Urothelium cell line (cell line): ENCODE measurements around the gene AQP5.

ENCODE experiments used
- DNase-seq: peaks from one replicate; pipeline ENCODE4 v3.0.0; 2011; ENCODE audit warnings: low spot score, mixed read lengths
- FAIRE-seq: peaks from 2 replicates; lab custom pipeline; 2011; peaks lifted over from hg19 to GRCh38; lab: Jason Lieb, UNC

AQP5 gene

DNA sequence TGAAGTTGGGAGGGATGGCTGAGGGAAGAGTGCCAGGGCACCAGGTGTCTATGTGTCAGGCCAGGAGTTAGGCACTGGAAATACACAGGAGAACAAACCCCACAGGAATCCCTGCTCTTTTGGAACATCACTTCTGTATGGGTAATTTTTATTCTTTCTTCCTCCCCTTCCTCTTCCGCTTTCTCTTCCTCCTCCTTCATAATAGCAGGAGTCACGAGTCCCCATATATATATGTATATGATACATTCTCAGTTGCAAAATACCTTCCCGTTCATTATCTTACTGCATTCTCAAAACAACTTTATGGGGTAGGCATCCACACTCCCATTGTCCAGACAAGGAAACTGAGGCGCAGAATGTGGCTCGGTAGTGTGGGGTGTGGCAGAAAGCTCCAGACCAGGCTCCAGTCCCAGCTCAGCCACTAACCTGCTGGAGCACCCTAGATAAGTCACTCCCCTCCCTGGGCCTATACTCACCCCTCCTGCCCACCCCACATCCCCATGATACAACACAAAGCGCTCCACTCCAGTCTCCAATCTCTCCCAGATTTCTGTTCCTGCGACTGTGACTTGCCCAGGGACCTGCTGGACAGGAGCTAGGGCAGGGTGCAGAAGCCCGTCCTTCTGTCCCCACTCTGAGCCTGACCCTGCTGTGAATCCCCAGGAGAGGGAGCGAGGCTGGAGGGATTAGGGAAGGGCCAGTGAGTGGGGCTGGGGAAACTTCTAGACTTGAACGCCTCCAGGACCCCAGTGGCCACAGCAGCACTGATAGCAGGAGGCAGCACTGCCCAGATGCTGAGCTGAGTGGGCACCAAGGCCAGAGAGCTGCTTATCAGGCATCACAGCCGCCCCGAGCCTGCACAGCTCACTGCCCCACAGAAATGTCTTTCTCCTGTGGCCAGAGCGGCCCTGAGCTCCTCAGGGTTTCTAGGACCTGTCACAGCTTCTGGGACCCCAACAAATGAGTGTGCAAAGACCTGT, 12.5 kb upstream of the AQP5 start:
- FAIRE-seq (no peak), DNase-seq (no peak)

DNA sequence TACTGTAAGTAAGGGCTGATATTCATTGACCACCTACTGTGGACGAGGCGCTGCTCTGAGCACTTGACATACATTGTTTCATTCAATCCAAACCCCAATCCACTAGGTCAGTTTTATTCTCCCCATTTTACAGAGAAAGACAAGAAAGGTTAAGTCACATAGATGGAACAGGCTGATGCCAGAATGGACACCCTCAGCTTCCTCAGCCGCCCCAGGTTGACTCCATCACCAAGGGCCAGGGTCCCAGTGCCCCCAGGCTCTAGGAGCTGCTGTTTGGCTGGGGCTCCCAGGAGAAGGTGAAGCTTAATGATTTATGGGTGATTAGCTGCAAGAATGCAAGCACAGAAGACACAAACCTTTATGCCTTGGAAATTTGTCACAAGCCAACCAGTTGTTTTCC, 11.8 kb upstream of the AQP5 start:
- FAIRE-seq: no peak

DNA sequence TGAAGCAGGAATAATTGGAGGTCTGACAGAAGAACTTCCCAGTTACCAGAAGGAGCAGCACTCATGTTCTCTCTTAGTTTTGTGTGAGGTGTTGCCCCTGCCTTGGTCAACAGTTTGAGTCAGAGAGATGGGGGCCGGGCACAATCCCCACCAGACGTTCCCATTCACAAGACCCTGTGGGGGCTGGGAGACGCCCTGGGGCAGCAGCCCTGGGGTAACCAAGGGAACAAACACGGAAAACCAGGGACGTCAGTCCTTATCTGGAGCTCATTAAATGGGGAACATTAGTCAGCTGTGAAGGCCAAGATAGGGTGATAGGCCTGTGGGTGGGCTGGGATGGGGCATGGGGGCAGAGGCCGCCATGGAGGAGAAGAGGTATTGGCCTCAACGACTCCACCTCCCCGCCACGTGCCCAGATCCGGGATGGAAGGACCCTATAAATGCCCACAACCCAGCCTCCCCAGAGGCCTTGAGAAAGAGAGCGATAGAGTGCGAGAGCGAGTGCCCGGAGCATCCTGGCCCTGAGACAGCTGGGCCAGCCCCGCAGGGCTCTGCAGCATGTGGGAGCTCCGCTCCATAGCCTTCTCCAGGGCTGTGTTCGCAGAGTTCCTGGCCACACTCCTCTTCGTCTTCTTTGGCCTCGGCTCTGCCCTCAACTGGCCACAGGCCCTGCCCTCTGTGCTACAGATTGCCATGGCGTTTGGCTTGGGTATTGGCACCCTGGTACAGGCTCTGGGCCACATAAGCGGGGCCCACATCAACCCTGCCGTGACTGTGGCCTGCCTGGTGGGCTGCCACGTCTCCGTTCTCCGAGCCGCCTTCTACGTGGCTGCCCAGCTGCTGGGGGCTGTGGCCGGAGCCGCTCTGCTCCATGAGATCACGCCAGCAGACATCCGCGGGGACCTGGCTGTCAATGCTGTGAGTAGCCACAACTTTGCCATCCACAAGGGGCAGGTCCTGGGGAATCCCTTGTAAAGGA, 11.1 kb upstream of the AQP5 start, which contains the start of gene AQP2:
Gene AQP2, plus strand, starts transcription at position 465 of the 979 bp plus-strand sequence. Its CDS starts 94 bp downstream, at position 559.
- no peak for FAIRE-seq
- no peak for DNase-seq

More for the DNA sequence above, 11.8 kb upstream of the AQP5 start:
- no peak for DNase-seq

DNA sequence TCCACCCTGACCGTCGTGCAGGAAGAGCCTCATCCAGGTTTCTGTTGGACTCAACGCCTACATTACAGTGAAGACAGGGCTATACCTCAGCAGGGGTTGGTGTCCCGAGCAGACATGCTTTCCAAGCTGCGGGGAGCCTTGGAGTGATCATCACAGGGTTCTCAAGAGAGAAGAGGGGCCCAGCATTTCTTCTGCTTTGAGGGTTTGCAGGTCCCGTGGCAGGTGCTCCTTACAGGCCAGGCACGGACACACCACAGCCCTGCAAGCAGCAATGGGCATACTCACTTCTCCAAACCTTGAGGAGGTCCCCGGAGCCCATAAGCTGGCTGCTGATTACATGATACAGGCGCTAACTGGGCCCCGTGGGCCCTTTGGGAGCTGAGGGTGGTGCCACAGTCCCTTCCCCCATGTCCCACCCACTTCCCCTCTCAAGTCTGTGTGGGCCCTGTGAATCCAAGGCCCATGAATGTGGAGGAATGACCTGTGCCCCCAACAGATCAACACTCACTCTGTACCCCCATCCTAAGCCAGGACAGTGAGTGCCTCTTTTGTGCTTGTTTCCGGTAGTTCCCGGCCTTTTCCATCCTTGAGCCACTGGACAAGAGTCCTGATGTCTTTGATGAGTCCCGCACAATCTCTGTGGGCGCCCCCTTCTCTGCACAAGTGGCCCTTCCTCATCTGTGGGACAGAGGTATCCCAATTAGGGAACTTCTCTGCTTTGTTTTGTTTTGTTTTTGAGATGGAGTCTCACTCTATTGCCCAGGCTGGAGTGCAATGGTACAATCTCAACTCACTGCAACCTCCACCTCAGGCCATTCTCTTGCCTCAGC, 10.0 kb upstream of the AQP5 start:
- DNase-seq: no peak
- FAIRE-seq: no peak

DNA sequence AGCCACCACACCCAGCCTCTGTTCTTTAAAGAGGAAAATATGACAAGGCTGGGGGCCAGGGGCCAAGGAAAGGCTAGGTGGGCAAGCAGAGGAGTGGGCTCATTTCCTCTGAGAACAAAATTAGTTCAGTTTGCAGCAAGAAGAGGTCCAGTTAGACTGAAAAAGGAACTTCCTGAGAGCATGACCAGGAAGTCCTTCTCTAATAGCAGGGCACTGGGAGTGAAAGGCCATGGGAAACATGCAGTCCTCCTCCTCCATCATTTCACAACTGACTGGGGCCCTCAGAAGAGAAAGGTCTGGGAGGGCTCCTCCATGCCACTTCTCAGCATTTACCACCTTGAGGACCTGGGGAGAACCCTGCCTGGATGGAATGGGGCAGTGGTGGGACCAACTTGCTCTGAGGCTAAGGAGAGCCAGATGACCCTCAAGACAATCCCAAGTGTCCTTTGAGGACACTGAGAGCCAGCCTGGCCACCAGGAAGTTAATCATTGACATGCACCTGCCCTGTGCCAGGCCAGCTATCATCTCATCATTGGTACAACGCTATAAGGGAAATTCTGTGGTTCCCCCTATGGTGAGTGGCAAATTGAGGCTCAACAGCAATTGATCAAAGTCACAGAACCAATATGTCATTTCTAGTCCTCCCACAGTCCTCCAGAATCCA, 9.1 kb upstream of the AQP5 start:
- FAIRE-seq (no peak), DNase-seq (no peak)

DNA sequence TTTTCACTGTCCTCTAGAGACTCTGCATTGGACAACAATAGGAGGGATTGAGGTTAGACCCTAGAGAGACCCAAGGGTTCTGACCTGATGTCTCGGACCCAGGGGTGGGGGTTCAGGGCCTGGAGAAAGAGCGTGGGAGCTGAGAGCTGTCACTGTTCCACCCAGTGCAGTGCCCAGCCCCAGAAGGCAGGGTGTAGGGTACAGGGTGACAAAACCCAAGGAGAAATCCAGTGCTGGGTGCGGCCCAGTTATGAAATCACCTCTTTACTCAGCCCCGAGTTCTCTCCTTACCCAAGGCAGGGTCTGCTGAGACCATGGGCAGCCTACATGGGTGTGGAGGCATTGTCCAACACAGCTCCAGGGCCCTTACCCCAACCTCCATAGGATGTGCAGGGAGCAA, 8.5 kb upstream of the AQP5 start:
- no peak for FAIRE-seq

DNA sequence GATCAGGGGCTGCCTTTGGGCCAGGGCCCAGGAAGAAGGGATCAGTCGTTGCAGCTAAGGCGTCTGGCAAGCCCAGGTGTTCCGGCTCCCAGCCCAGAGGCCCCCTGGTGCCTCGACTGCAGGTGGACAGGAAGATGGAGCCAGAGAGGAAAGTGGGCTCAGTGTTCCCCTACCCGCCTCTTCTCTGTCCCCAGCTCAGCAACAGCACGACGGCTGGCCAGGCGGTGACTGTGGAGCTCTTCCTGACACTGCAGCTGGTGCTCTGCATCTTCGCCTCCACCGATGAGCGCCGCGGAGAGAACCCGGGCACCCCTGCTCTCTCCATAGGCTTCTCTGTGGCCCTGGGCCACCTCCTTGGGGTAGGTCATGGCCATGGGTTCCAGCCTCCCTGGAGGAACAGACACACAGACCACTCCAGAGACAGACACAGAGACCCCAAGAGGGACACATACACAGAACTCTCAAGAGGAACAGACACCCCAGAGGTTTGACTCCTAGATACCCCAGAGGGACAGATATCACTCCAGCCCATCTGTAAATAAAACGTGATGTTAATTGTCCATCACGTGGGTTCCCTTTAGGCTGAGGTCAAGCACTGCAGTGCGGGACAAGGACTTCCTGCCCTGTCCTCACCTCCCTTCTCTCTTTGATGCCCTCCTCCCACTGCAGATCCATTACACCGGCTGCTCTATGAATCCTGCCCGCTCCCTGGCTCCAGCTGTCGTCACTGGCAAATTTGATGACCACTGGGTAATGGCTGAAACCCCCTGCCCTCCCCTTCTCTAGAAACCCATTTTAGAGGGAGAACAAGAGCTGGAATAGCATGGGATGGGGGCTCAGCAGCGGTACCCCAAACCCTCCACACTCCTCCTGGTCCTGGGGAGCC, 7.5 kb upstream of the AQP5 start:
- DNase-seq: no peak
- no peak for FAIRE-seq

More for the DNA sequence above, 8.5 kb upstream of the AQP5 start:
- DNase-seq: no peak

DNA sequence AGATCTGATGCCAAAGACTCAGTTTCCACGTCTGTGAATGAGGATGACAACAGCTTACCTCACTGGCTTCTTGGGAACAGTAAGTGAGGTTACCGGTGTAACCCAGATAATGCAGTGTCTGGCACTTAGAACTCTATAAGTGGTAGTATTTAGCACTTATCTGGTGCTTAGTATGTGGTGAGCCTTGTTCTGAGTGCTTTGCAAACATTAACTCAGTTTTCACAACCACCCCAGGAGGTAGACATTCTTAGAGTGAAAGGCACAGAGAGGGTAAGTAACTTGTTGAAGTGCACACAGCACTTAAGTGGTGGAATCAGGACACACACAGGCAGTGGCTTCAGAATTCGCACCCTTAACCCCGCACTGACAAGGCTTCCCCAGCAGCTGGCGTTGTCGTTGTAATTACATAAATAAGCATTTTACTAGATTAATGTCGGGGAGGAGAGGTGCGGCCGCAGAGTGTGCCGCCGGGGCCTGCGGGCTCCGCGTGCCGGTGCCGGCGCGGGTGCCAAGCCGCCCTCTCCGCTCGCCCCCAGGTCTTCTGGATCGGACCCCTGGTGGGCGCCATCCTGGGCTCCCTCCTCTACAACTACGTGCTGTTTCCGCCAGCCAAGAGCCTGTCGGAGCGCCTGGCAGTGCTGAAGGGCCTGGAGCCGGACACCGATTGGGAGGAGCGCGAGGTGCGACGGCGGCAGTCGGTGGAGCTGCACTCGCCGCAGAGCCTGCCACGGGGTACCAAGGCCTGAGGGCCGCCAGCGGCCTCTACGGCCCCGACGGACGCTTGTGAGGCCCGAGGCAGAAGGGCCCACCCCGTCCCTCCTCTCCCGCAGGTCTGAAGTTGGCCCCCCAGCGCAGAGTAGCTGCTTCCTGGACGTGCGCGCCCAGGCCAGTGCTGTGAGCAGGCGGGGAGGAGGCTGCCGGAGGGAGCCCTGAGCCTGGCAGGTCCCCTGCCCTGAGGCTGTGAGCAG, 6.5 kb upstream of the AQP5 start:
- no peak for DNase-seq
- no peak for FAIRE-seq

DNA sequence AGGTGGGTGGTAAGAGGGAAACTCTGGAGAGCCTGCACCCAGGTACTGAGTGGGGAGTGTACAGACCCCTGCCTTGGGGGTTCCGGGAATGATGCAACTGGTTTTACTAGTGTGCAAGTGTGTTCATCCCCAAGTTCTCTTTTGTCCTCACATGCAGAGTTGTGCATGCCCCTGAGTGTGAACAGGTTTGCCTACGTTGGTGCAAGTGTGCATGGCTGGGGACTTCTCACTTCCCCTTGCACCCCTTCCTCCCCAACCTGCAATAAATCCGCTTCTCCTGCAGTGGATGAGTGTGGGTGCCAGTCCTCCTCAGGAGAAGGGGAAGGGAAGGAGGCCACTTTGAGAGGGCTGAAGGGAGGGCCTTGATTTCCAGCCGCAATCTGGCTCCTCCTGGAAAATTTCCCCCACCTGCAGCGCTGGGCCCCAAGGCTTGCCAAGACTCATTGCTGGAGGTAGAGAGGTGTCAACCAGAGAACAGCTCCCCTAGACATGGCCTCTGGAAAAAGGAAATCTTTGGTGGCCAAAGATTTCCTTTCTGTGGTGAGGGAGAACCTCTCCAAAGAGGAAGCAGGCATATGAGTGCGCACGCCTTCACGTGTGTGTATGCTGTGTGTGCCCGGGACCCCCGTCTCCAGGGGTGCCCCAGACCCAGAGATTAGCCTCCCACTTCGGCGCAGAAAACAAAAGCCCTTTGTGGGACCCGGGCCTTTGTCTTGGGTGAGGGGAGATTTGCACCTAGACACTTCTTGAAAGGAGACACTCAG, 5.6 kb upstream of the AQP5 start:
- FAIRE-seq: no peak

DNA sequence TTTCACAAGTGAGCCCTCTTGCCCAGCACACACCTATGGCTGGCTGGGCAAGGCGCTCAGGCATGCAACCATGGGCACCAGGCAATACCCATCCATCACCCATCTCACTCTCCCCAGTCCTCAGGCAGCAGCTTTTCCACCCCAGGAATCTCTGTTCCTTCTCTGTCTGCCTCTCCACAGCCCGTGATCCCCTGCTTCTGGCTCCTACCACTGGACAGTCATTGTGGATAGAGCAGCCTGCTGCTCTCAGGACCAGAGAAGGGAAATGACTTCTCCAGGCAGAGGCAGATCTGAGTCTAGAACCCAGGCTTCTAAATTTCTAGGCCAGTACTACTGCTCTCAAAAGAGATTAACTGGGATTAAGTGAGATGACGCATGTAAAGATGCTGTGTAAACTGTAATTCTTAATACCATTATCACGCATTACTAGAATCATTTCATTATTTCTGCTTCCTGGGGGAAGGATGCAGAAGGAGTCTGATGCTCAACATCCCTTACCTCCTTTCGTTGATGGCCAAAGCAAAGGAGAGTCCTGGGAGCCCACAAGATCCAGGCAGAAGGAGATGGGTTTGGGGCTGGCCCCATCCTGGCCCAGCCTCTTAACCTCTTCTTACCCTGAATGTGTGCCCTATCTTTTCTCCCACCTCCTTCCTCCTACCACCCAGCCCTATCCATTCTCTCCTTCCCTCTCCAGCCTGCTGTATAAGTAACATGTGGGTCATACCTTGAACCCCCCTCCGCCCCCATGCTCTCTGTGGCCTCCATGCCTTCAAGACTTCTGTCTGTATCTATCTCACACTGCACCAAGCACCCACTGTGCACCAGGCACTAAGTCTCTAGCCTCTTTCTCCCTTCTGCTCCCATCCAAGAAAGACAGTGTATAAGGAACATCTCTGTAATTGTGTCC, 4.8 kb upstream of the AQP5 start:
- DNase-seq (no peak), FAIRE-seq (no peak)

More for the DNA sequence above, 5.6 kb upstream of the AQP5 start:
- no peak for DNase-seq

DNA sequence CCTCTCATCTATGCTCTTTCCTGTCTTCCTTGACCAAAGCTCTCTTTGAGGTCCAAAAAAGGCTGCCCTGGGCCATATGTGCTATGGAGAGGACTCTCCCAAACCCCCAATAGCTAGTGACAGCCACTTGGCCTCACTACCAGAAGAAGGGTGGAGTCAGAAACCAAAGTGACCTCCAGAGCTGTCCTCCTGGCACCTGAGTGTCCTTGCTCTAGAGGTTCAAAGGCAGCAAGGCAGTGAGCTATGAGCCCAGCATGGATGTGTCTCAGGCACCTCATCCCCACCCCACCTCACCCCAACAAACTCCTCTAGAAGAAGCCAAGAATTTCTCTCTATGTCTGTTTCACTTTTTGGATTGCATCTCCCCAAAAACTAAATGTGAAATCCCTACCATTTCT, 4.1 kb upstream of the AQP5 start:
- FAIRE-seq: no peak
- no peak for DNase-seq

DNA sequence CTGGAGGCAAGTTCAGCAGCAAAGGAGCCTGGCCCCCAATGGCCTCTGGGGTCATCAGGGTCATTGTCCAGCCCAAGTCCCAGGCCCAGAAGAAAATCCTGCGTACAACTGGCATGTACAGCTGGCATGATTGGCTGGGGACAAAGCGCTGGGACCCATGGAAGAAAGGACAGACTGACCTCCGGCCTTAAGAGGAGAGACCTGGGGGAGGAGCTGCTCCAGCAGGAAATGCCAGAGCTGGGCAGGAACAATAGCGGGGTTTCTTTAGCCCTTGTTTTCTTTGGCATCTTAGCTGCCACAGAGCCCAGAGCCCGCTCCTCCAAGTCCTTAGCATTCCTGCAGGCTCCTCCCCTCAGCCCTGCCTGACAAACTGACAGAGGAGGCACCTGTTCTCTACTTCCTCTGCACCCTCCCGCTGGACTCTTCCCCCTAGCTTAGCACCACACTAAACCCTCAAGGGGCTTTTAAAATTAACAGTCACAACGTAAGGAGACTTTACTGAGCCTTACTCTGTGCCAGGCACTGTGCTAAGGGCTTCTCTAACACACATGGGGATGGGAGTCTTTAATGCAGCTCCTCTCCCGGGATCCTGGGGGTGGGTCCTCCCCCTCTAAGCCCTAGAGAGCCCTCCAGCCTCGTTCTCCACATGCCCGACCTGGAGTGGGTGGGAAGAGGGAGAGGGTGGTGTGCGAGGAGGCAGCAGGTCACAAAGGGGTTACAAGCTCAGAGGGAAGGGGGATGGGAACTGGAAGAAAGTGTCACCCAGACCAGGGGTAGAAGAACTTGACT, 1.8 kb upstream of the AQP5 start:
- peak; percentile 84 for DNase-seq
- no peak for FAIRE-seq

DNA sequence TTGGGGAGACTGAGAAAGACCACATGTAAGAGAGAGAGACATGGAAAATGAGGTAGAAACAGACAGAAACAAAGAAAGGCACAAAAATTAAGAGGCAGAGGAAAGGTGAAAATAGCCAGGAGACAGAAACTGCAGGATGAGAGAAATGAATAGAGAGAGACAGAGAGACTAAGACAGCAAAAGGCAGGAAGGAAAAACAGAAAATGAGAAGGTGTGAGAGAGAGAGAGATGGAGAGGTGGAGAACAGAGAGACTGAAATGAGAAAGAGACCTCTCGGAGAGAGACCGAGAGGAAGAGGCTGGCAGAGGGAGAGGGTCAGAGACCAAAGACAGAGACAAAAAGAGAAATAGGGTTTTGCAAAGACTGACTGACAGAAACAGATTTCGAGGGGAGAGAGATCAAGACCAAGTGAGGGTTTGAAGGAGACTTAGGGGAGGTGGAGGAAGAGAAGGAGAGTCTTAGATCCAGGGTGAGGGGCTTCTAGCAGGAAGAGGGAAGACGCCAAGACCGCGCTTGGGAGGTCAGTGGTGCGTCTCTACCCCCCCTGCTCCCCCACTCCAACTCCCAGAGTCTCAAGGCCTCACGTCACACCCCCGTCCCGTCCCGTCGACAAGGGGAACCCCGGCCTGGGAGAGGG, 1.1 kb upstream of the AQP5 start:
- FAIRE-seq (no peak), DNase-seq (no peak)

DNA sequence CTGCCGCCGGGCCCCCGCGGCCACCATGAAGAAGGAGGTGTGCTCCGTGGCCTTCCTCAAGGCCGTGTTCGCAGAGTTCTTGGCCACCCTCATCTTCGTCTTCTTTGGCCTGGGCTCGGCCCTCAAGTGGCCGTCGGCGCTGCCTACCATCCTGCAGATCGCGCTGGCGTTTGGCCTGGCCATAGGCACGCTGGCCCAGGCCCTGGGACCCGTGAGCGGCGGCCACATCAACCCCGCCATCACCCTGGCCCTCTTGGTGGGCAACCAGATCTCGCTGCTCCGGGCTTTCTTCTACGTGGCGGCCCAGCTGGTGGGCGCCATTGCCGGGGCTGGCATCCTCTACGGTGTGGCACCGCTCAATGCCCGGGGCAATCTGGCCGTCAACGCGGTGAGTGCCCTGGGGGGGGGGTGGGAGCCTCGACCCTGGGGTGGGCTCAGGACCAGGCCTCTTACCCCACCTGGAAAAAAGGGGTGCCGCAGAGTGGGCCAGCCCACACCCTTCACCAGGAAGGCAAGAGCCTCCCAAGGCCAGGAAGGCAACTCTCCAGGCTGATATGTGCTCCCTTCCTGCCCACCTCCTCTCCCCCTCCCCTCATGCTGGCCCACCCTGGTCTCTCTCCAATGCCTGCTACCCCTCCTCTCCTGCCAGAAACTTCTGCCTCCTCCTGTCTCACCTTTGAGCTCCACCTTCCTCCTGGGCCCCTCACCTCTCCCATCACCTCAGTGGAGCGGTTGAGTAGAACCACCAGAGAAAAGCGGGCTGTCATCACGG, 507 bp downstream of the AQP5 start:
- DNase-seq: no peak
- FAIRE-seq: no peak
